HepG2 (cell line): ENCODE results near the gene RGN. TPM values are rescaled to one million over a fixed set of nuclear protein-coding genes. Genes with fewer than 3 reads are reported as not detected.

ENCODE experiments used
- ARID5B ChIP-seq: IDR thresholded peaks from 2 replicates; pipeline ENCODE4 v1.4.0; 2020; ENCODE audit warnings: mild to moderate bottlenecking, missing genetic modification reagents
- E2F1 ChIP-seq: sonication (generic); formaldehyde crosslinking; IDR thresholded peaks from 2 replicates; pipeline ENCODE4 v1.5.0; 2020; ENCODE audit warnings: missing genetic modification reagents
- ETS1 ChIP-seq: sonication (generic); formaldehyde crosslinking; IDR thresholded peaks from 2 replicates; pipeline ENCODE4 v1.4.0; 2020; ENCODE audit warnings: missing genetic modification reagents
- FOXA1 ChIP-seq, 2 experiments: fragments of 450-650 bp in 1 of 2; sonication (generic) in 1 of 2; formaldehyde crosslinking in 1 of 2; IDR thresholded peaks; 2 replicates each; pipeline versions ENCODE4 v1.4.0 to v1.6.1; 2016 to 2020; ENCODE audit warnings: missing genetic modification reagents in 1 of 2
- FOXA3 ChIP-seq: IDR thresholded peaks from 2 replicates; pipeline ENCODE4 v1.6.1; 2016; ENCODE audit warnings: missing genetic modification reagents, missing compliant biosample characterization
- GATAD2A ChIP-seq: IDR thresholded peaks from 2 replicates; pipeline ENCODE4 v1.6.1; 2016
- GFI1 ChIP-seq: sonication (generic); formaldehyde crosslinking; IDR thresholded peaks from 2 replicates; pipeline ENCODE4 v1.5.0; 2020; ENCODE audit warnings: missing genetic modification reagents, mild to moderate bottlenecking, borderline replicate concordance
- HDAC1 ChIP-seq: sonication (generic); formaldehyde crosslinking; IDR thresholded peaks from 2 replicates; pipeline ENCODE4 v1.5.1; 2020; ENCODE audit warnings: mild to moderate bottlenecking, missing genetic modification reagents
- KAT8 ChIP-seq: IDR thresholded peaks from 2 replicates; pipeline ENCODE4 v1.6.1; 2016; ENCODE audit warnings: missing genetic modification reagents, missing compliant biosample characterization
- KDM5B ChIP-seq: sonication (generic); formaldehyde crosslinking; IDR thresholded peaks from 2 replicates; pipeline ENCODE4 v1.4.0; 2020; ENCODE audit warnings: missing genetic modification reagents, mild to moderate bottlenecking, borderline replicate concordance
- SOX13 ChIP-seq, 3 experiments: fragments of 450-650 bp in 1 of 3; sonication (generic) in 1 of 3; formaldehyde crosslinking in 1 of 3; IDR thresholded peaks in 2 of 3; conservative IDR thresholded peaks in 1 of 3; 2 replicates each; pipeline versions ENCODE4 v1.5.0 to v1.6.1; 2016 to 2020; ENCODE audit warnings: antibody characterized with exemption in 1 of 3, mild to moderate bottlenecking in 1 of 3, missing compliant biosample characterization in 1 of 3, missing genetic modification reagents in 1 of 3, moderate library complexity in 1 of 3
- SOX6 ChIP-seq, 2 experiments: fragments of 450-650 bp in 1 of 2; sonication (generic) in 1 of 2; formaldehyde crosslinking in 1 of 2; IDR thresholded peaks; 2 replicates each; pipeline versions ENCODE4 v1.4.0 to v1.6.1; 2017 to 2020; ENCODE audit warnings: antibody characterized with exemption in 1 of 2, mild to moderate bottlenecking in 1 of 2, missing genetic modification reagents in 1 of 2
- TEAD3 ChIP-seq: optimal IDR thresholded peaks from 2 replicates; pipeline ENCODE3; 2016; ENCODE audit warnings: borderline replicate concordance
- TFAP4 ChIP-seq: sonication (generic); IDR thresholded peaks from 2 replicates; pipeline ENCODE4 v1.6.1; 2016; ENCODE audit warnings: low read depth, borderline replicate concordance
- ZBTB14 ChIP-seq: sonication (generic); formaldehyde crosslinking; IDR thresholded peaks from 2 replicates; pipeline ENCODE4 v1.4.0; 2020; ENCODE audit warnings: missing genetic modification reagents
- ZFYVE20 ChIP-seq: sonication (generic); formaldehyde crosslinking; IDR thresholded peaks from 2 replicates; pipeline ENCODE4 v1.8.0; 2023; ENCODE audit warnings: low read depth, mild to moderate bottlenecking, moderate library complexity, missing genetic modification reagents, borderline replicate concordance
- ZNF878 ChIP-seq: sonication (generic); formaldehyde crosslinking; IDR thresholded peaks from 2 replicates; pipeline ENCODE4 v1.8.1; 2023; ENCODE audit warnings: mild to moderate bottlenecking, missing genetic modification reagents, moderate library complexity
- polyA plus RNA-seq, 8 experiments: library from polyadenylated mRNA; depleted of rRNA in 3 of 8; stranded (reverse) in 7 of 8; unstranded in 1 of 8; fragments of >200 nt; fragmentation: Illumina TruSeq in 4 of 8; extraction: Trizol in 4 of 8; gene quantifications; 2 replicates each; pipeline versions ENCODE4 v1.2.1 to v1.2.3, GENCODE V29; 2011 to 2016; ENCODE audit warnings: low read depth in 4 of 8, missing spikeins in 1 of 8, mixed read lengths in 1 of 8; ENCODE audit not compliant: insufficient read depth in 1 of 8
- total RNA-seq, 5 experiments: library from RNA; depleted of rRNA; stranded (reverse); fragments of >200 nt; fragmentation: Illumina TruSeq; extraction: Trizol; gene quantifications; 2 replicates each; pipeline ENCODE4 v1.2.3, GENCODE V29; 2016; ENCODE audit warnings: low read depth in 1 of 5

Gene RGN
- total and polyA plus RNA-seq, 2 of the 13 experiments (the other 11 are each of a cell fraction or from before 2014, with no cell fraction given): 19.6 to 74.4 TPM

- TF ChIP-seq ARID5B (CRISPR knock-in tag): peak; percentile 59; the same call in 1 of the 2 replicates
- TF ChIP-seq ZFYVE20: no peak
- TF ChIP-seq FOXA3 (CRISPR knock-in tag): peak; percentile 19; the same call in 1 of the 2 replicates
- peak; percentile 23 for TF ChIP-seq TEAD3 (CRISPR knock-in tag)
- peak; percentile 32; the same call in 1 of the 2 replicates for TF ChIP-seq KAT8
- no peak for TF ChIP-seq SOX13 (IDR thresholded peaks at IDR 0.05)
- peak in 1 of 2 experiments; percentile 58; a peak in 2 of 4 replicates for TF ChIP-seq SOX13 (CRISPR knock-in tag; conservative IDR thresholded peaks at IDR 0.05 in 1 of 2, IDR thresholded peaks at IDR 0.05 in 1 of 2)
- no peak for TF ChIP-seq FOXA1 (IDR thresholded peaks at IDR 0.05)
- TF ChIP-seq FOXA1 (CRISPR knock-in tag; IDR thresholded peaks at IDR 0.05): 0 out of 2 replicates have a peak, but pooled peaks have one; percentile 5
- 0 out of 2 replicates have a peak, but pooled peaks have one; percentile 25 for TF ChIP-seq GFI1
- no peak for TF ChIP-seq ZBTB14 (CRISPR knock-in tag)
- TF ChIP-seq HDAC1 (CRISPR knock-in tag): 0 out of 2 replicates have a peak, but pooled peaks have one; percentile 18
- TF ChIP-seq E2F1 (CRISPR knock-in tag): no peak
- no peak for TF ChIP-seq ZNF878 (CRISPR knock-in tag)
- peak; percentile 92 for TF ChIP-seq TFAP4
- TF ChIP-seq GATAD2A (CRISPR knock-in tag): peak; percentile 30; the same call in 1 of the 2 replicates
- TF ChIP-seq KDM5B: no peak
- TF ChIP-seq SOX6 (IDR thresholded peaks at IDR 0.05): no peak
- peak; percentile 57 for TF ChIP-seq SOX6 (CRISPR knock-in tag; IDR thresholded peaks at IDR 0.05)
- TF ChIP-seq ETS1: no peak
Observed at GRCh38 chrX:47059142-47059874, 18.9 kb upstream of the RGN start (continued).
